Activated T-cell treated with anti-CD3 and anti-CD28 coated beads, Interleukin-2, amount 50 U/mL, for 4 hours (primary cell): ENCODE measurements around the gene ULBP1. TPM values are rescaled to one million over a fixed set of nuclear protein-coding genes. Genes with fewer than 3 reads are reported as not detected.
"Not testable (repeated sequence)": the region's sequence is repeated elsewhere in the genome, so short reads cannot be mapped to it uniquely, and the experiment has no call there.

Source experiments
- ATAC-seq, 2 donors: fragments of 200-7000 bp; cut with Tn5 transposase; one replicate each; pipeline ENCODE4 v1.10.0; 2021
- DNase-seq: peaks from one replicate; pipeline ENCODE4 v3.0.0-alpha.2; 2020
- H3K27me3 Mint-ChIP-seq: one replicate; pipeline ENCODE4 v1.8.0; 2021; ENCODE audit warnings: low read depth, mixed read lengths
- H3K36me3 Mint-ChIP-seq: one replicate; pipeline ENCODE4 v1.8.0; 2022; ENCODE audit warnings: mixed read lengths; ENCODE audit not compliant: insufficient read depth
- H3K4me1 Mint-ChIP-seq: one replicate; pipeline ENCODE4 v1.8.0; 2021; ENCODE audit warnings: low read depth, mixed read lengths
- H3K4me3 Mint-ChIP-seq: one replicate; pipeline ENCODE4 v1.8.0; 2021; ENCODE audit warnings: mild to moderate bottlenecking, moderate library complexity, mixed read lengths
- H3K9me3 Mint-ChIP-seq: one replicate; pipeline ENCODE4 v1.8.0; 2021; ENCODE audit warnings: mixed read lengths
- total RNA-seq, 3 donors: library from RNA; stranded (reverse); gene quantifications; one replicate each; pipeline ENCODE4 v1.2.1, GENCODE V29; 2021

The ULBP1 gene
- total RNA-seq, 3 donors from 2014 or later: 0.83 to 1.3 (median 1.2) TPM

DNA sequence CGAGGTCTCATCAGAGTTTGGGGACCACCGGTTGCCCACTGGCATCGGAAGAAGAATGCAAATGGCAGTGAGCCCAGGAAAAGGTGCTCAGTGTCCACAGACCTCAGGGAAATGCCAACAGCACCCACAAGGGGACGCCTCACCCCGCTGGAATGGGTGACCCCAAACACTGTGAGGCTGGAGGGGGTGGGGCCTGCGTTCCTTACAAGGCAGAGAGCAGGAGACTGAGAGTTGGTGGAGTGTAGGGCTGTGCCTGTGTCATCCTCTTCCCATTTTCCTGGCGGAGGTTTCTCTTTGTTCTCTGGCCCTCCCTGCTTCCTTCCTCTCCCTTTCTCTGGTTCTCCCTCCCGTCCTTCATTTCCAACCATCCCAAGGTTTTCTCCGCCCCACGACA is 9.8 kb upstream of the ULBP1 start:
- not testable (repeated sequence) for H3K4me1 Mint-ChIP-seq, DNase-seq, H3K9me3 Mint-ChIP-seq, H3K4me3 Mint-ChIP-seq, H3K36me3 Mint-ChIP-seq
- ATAC-seq: peak; percentile 67 to 69
- peaks cover 74% of the 10 kb centered on the region for H3K27me3 Mint-ChIP-seq

DNA sequence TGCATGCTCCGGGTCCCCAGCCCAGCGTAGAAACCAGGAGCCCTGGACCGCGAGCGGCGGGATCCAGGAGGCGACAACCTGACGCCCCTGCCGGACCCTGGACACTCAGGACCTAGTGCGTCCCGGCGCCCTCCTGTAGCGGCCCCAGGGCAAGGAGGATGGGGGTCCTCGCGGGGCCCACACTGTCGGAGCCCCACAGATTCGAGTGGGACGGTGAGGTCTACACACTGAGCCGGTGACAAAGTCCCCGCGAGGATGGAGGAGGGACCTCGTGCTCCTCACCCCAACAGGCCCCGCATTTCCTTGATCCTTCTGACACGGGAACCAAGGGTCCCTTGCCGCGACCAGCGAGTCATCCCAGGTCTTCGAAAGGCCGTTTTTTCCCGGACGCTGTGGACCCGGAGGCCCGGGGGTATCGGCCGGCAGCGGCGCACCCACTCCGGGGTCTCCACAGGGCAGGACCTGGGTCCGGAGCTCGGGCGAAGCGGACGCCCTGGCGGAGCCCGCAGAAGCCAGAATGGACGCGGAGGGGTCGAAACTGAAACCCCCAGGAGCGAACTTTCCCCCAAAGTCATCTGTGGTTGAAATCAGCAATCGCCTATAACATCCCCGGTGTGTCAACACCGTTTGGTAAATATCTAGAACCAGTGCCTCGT is 9.3 kb upstream of the ULBP1 start:
- not testable (repeated sequence) for H3K4me3 Mint-ChIP-seq, H3K4me1 Mint-ChIP-seq, H3K36me3 Mint-ChIP-seq, DNase-seq, H3K9me3 Mint-ChIP-seq
- ATAC-seq: peak; percentile 39 to 47
- H3K27me3 Mint-ChIP-seq: peaks cover 77% of the 10 kb centered on the region

DNA sequence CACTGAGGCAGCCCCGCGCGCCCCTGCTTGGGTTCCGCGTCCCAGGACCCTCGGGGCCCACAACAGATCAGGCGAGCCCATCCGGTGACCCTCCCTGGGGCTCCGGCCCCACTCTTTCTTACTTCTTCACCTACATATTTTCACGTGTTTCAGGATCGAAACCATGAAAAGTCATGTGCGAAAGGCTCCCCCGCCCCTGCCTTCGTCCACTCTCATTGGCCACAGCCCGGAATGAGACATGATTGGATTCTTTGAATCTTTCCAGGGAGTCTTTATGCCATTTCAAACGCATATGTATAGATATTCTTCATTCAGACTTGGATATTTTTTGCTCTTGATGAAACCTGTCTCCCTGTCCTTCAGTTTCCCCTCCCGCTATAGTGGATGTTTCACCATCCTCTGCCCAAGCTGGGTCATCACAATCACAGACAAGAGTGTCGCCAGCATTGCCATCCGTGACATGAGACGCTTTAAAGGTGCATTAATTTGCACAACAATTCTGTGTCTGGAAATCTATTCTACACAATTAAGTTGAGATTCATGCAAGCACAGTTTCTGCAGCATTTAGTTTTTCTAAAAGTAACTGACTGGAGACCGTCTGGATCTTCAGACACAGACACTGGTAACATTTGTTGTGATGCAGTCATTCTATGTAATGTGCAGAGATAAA is 8.6 kb upstream of the ULBP1 start:
- Mint-ChIP-seq H3K27me3 (peaks cover 77% of the 10 kb centered on the region), H3K4me3 (peak overlapping the region; percentile 28)
- H3K4me1 Mint-ChIP-seq, DNase-seq, H3K36me3 Mint-ChIP-seq, H3K9me3 Mint-ChIP-seq: not testable (repeated sequence)
- ATAC-seq: peak; percentile 5 to 10

DNA sequence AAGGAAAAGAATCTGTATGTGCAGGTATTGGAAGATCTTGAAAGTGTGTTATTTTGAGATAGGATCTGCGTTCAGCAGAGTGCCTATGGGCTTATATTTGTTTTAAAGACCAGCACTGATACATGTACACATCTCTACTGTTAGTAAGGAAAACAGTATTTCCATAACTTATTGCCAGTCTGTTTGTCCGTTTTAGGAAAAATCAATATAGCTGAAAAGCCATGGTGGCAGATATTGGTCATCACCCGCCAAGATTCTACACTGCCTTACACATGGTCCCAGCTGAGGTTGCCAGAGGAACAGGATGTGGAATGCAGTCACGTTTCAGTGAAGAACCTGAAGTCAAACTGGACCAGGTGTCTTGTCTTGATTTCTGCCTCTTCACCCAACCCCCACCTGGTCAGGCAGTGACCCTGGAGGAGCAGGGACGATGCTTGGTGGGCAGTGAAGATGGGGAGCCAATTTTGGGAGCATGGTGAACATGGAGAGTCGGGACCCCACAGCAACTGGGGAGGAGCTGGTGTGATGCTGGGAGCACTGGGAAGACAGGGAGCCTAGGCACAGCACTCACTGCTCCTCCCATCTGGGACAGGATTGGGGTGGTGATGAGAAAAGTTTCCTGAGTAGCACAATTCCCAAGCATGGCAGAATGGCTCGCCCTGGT is 8.0 kb upstream of the ULBP1 start:
- H3K4me1 Mint-ChIP-seq, H3K36me3 Mint-ChIP-seq, H3K9me3 Mint-ChIP-seq, H3K4me3 Mint-ChIP-seq, ATAC-seq, DNase-seq: not testable (repeated sequence)
- peaks cover 77% of the 10 kb centered on the region for H3K27me3 Mint-ChIP-seq

DNA sequence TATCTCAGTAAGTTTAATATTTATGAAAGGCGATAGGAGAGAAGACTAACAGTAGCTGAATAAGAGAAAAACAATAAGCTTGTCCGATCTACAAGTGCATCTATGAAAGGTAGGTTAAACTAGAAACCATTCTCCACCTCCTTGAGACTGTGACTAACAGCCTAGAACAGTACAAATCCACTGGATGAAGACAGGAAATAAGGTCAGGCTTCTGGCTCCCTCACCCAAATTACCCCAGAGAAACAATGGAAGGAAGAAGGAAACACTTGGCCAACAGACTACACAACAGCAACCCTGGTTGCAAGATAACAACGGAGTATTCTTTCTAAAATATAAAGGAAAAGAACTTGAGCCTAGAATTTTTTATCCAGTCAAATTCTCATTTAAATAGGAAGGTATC is 5.6 kb upstream of the ULBP1 start:
- H3K4me3 Mint-ChIP-seq: not testable (repeated sequence)

DNA sequence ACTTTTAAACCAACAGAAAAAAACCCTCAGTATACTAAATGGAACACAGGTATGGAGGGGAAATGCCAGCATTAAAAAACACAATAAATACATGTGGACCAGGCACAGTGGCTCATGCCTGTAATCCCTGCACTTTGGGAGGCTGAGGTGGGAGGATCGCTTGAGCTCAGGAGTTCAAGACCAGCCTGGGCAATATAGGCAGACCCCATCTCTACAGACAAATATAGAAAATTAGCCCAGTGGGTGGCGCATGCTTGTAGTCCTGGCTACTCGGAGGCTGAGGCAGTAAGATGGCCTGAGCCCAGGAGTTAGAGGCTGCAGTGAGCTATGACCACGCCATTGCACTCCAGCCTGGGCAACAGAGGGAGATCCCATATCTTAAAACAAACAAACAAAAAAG is 3.9 kb upstream of the ULBP1 start:
- peaks cover 19% of the 10 kb centered on the region for H3K4me1 Mint-ChIP-seq
- H3K36me3 Mint-ChIP-seq, H3K4me3 Mint-ChIP-seq, H3K9me3 Mint-ChIP-seq, DNase-seq, ATAC-seq: not testable (repeated sequence)
- peaks cover 86% of the 10 kb centered on the region for H3K27me3 Mint-ChIP-seq

More for the DNA sequence above, 5.6 kb upstream of the ULBP1 start:
- ATAC-seq, H3K36me3 Mint-ChIP-seq, H3K9me3 Mint-ChIP-seq, DNase-seq, H3K4me1 Mint-ChIP-seq: not testable (repeated sequence)
- peaks cover 77% of the 10 kb centered on the region for H3K27me3 Mint-ChIP-seq

DNA sequence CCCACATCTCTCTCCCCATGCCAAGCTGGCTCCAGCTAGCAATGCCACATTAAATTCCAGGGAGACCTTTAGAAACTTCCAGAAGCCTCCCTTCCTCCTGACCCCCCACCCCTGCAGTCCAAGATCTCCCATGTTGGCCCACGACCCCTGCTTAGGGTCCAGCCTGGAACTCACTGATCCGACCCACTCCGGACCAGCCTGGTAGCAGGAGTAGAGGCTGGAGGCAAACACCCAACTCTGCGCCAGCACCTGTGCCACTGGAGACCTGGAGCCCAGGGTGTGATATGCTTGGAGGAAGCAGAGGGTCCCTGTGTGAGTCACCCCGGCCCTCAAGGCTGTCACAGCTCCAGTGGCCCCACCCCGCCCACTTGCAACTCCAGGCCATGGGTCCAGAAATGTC is 3.3 kb upstream of the ULBP1 start:
- Mint-ChIP-seq H3K9me3 (no peaks in the 10 kb centered on the region), H3K27me3 (peaks cover 86% of the 10 kb centered on the region), H3K36me3 (no peaks in the 10 kb centered on the region), H3K4me1 (peaks cover 19% of the 10 kb centered on the region), H3K4me3 (no peak overlapping the region)
- no peak for DNase-seq
- no peak for ATAC-seq

DNA sequence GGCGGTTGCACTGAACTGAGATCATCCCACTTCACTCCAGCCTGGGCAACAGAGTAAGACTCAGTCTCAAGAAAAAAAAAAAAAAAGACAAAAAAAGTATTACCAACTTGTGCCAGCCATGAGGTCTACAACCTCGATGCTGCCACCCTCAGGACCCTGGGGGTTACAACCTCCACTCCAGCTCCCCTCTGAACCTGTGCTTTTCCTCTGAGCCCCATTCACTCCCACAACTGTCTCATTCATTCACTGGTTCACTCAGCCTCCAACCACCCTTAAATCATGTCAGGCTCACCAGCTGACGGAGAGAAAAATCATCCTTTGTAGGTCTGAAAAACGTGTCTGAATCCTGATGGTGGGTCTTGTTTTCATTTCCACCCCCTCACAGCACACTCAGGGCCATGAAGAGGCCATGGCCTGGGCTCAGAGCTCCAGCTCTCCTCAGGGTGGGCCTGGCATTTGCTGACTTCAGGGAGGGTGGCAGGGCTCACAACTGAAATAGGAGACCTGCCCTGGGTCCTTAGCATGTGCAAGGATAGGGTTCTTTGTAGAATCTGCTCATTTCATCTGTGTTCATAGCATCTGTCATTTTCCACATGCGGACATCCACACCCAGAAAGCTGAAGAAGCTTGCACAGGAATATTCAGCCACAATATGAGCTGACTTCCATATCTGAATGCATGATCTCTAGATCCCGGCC is 1.9 kb upstream of the ULBP1 start:
- no peak for ATAC-seq
- no peaks in the 10 kb centered on the region for H3K36me3 Mint-ChIP-seq
- peaks cover 19% of the 10 kb centered on the region for H3K4me1 Mint-ChIP-seq

DNA sequence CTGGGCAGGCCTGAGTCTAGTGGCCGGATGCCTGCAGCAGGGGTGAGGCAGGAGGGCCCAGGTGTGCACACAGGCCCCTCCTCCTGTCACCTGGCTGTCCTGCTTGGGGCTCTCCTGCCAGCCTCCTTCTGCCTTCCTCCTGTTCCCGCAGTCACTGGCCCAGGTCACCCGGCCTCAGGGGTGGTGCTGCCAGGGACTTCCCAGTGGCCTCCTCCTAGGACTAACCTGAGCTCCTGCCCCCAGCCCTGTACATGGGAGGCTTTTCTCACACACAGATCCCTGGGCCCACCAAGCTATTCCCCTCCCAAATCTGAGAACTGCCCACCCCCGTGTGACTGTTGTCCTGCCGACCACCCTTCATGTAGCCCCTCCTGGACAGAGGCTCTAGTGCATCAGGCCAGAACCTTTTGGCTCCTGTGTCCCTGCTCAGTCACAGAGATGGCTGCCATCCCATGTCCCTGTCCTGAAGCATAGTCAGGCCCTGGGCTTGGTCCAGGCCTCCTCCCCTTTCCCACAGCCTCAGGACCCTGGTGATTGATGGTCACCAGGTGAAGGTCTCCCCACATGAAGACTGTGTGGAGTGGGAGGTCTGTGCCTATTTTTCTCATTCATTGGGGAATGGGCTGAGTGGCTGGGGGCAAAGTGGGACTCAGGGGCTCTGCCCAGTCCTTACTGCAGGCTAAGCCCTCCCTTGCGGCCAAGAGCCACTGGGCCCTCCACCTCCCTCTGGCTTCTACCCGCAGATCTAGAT is 1.1 kb upstream of the ULBP1 start:
- no peaks in the 10 kb centered on the region for H3K9me3 Mint-ChIP-seq
- H3K4me1 Mint-ChIP-seq: peaks cover 19% of the 10 kb centered on the region
- ATAC-seq (no peak), DNase-seq (no peak)
- peak overlapping the region; percentile 87 for H3K4me3 Mint-ChIP-seq
- H3K36me3 Mint-ChIP-seq: no peaks in the 10 kb centered on the region
- H3K27me3 Mint-ChIP-seq: peaks cover 85% of the 10 kb centered on the region

More for the DNA sequence above, 1.9 kb upstream of the ULBP1 start:
- H3K4me3 Mint-ChIP-seq: no peak overlapping the region
- H3K9me3 Mint-ChIP-seq: no peaks in the 10 kb centered on the region
- DNase-seq: no peak
- H3K27me3 Mint-ChIP-seq: peaks cover 83% of the 10 kb centered on the region

DNA sequence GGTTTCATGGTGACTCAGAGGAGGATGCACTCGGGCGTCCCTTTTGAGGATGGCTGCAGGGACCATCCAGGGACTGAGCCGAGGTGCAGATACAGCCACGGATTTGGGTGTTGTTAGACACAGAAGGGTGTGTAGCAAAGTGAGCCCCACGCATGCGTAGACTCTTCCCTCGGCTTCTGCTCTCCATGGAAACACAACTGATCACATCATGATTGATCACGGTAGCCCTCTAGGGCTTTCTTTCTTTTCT is 606 bp upstream of the ULBP1 start:
- H3K9me3 Mint-ChIP-seq: no peaks in the 10 kb centered on the region
- H3K36me3 Mint-ChIP-seq: no peaks in the 10 kb centered on the region
- DNase-seq: no peak
- H3K27me3 Mint-ChIP-seq: peaks cover 84% of the 10 kb centered on the region
- peaks cover 19% of the 10 kb centered on the region for H3K4me1 Mint-ChIP-seq
- H3K4me3 Mint-ChIP-seq: peak overlapping the region; percentile 87
- ATAC-seq: peak; percentile 7 to 8

DNA sequence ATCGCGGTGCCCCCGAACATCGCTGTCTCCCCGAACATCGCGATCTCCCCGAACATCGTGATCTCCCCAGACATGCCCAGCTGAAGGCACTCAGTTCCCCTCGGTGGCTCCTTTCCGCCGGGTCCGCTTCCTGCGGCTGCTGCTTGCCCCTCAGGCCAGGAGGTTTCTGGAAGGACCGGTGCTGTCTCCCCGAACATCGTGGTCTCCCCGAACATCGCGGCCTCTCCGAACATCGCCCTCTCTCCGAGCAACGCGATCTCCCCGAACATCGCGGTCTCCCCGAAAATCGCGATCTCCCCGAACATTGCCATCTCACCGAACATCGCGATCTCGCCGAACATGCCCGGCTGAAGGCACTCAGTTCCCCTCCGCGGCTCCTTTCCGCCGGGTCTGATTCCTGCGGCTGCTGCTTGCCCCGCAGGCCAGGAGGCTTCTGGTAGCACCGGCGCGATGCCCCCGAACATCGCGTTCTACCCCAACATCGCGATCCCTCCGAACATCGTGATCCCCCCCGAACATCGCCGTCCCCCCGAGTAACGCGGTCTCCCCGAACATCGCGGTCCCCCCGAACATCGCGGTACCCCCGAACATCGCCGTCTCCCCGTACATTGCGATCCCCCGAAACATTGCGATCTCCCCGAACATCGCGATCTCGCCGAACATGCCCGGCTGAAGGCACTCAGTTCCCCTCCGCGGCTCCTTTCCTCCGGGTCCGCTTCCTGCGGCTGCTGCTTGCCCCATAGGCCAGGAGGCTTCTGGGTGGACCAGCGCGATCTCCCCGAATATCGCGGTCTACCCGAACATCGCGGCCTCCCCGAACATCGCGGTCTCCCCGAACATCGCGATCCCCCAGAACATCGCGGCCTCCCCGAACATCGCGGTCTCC is 808 bp downstream of the ULBP1 start:
- Mint-ChIP-seq H3K36me3 (no peaks in the 10 kb centered on the region), H3K4me1 (peaks cover 19% of the 10 kb centered on the region), H3K4me3 (peak overlapping the region; percentile 87), H3K27me3 (peaks cover 84% of the 10 kb centered on the region), H3K9me3 (no peaks in the 10 kb centered on the region)
- DNase-seq (no peak), ATAC-seq (peak; percentile 4 to 5)

DNA sequence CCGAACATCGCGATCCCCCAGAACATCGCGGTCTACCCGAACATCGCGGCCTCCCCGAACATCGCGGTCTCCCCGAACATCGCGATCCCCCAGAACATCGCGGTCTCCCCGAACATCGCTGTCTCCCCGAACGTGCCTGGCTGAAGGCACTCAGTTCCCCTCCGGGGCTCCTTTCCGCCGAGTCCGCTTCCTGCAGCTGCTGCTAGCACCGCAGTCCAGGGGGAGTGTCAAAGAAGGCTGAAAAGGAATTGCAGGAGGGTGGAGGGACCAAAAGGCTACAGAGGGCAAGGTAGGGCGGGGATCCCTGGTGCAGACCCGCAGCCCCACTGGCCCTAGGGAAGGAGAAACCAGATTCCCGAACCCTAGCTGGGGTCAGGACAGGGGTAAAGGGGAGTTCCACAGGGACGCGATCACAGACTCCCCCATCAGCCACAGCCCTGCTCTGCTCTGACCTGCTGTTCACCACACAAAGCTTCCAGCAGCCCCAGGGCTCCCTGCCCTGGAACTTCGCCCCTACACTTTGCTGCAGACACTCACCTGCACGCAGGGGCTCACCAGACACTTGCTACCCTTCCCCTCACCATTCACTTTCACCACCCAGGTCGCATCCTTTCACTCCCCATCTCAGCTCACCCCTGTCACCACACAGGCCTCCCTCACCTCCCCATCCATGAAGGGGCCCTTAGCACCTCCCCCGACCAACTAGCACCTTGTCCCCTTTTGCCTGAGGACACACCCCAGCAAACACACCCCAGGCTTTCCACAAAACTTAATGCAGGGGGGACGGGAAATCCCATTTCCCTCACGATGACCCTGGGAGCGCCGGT is 1.7 kb downstream of the ULBP1 start:
- DNase-seq: no peak
- Mint-ChIP-seq H3K36me3 (peaks cover 2% of the 10 kb centered on the region), H3K4me3 (peak overlapping the region; percentile 87), H3K4me1 (peaks cover 19% of the 10 kb centered on the region), H3K27me3 (peaks cover 84% of the 10 kb centered on the region), H3K9me3 (no peaks in the 10 kb centered on the region)
- ATAC-seq: no peak

DNA sequence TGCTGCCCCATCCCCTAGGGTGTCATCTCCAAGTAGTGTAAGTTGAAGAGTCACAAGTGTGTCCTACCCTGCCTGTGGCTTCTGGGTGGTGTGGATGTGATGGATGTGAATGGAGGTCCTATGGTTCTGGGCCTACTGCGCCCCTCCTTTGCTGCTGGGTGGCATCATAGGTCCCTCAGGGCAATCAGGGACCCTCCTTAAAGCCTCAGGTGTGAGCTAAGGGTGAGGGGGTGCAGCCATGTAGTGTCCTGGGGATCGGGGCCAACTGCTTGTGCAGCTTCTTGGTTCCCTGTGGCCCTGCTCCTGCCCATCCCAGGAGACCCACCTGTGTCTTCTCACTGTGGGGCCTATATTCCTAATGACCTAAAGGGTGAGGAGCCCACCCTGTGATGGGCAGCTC is 2.6 kb downstream of the ULBP1 start:
- not testable (repeated sequence) for H3K9me3 Mint-ChIP-seq, H3K36me3 Mint-ChIP-seq, DNase-seq, ATAC-seq
- H3K27me3 Mint-ChIP-seq: peaks cover 81% of the 10 kb centered on the region
- peak overlapping the region; percentile 87 for H3K4me3 Mint-ChIP-seq
- H3K4me1 Mint-ChIP-seq: peaks cover 19% of the 10 kb centered on the region
